GM12875 (cell line): Measurements from ENCODE around the gene FAM118B.
"Not testable (repeated sequence)": the region's sequence is repeated elsewhere in the genome, so short reads cannot be mapped to it uniquely, and the experiment has no call there.

Source experiments
- H3K4me3 ChIP-seq: one replicate; pipeline ENCODE4 v1.5.1; 2011; ENCODE audit warnings: low read depth, low read length, control low read depth
- CTCF ChIP-seq: IDR thresholded peaks from 2 replicates; pipeline ENCODE4 v1.5.1; 2011; ENCODE audit warnings: low read depth, mild to moderate bottlenecking, control low read depth, inconsistent platforms, low read length, moderate library complexity, borderline replicate concordance; ENCODE audit not compliant: insufficient read depth

The FAM118B gene

GRCh38 chr11:126232683-126233082, 21.1 kb downstream of the FAM118B start:
- H3K4me3 ChIP-seq = no peak overlapping the region
- TF ChIP-seq CTCF = no peak

- no peak overlapping the region for H3K4me3 ChIP-seq
- TF ChIP-seq CTCF = no peak
Observed at GRCh38 chr11:126233391-126233790, 21.8 kb downstream of the FAM118B start.

- TF ChIP-seq CTCF = no peak
- H3K4me3 ChIP-seq = no peak overlapping the region
Observed at GRCh38 chr11:126246636-126247035, 35.1 kb downstream of the FAM118B start.

GRCh38 chr11:126253265-126253664, 41.7 kb downstream of the FAM118B start:
- H3K4me3 ChIP-seq = no peak overlapping the region
- TF ChIP-seq CTCF = no peak

- no peak for TF ChIP-seq CTCF
- H3K4me3 ChIP-seq = no peak overlapping the region
Observed at GRCh38 chr11:126254819-126255218, 43.2 kb downstream of the FAM118B start.

GRCh38 chr11:126255507-126255906, 43.9 kb downstream of the FAM118B start:
- not testable (repeated sequence) for H3K4me3 ChIP-seq

GRCh38 chr11:126256216-126256615, 44.6 kb downstream of the FAM118B start:
- TF ChIP-seq CTCF = no peak

GRCh38 chr11:126257144-126257543, 45.6 kb downstream of the FAM118B start:
- no peak for TF ChIP-seq CTCF
- H3K4me3 ChIP-seq = no peak overlapping the region

More at GRCh38 chr11:126256216-126256615, 44.6 kb downstream of the FAM118B start:
- no peak overlapping the region for H3K4me3 ChIP-seq
